ENCODE measurements around the gene SIRT4. TPM values are rescaled to one million over a fixed set of nuclear protein-coding genes. Genes with fewer than 3 reads are reported as not detected.

The SIRT4 gene
- total RNA-seq, 1 experiment from 2014 or later = 2.1 TPM

DNA sequence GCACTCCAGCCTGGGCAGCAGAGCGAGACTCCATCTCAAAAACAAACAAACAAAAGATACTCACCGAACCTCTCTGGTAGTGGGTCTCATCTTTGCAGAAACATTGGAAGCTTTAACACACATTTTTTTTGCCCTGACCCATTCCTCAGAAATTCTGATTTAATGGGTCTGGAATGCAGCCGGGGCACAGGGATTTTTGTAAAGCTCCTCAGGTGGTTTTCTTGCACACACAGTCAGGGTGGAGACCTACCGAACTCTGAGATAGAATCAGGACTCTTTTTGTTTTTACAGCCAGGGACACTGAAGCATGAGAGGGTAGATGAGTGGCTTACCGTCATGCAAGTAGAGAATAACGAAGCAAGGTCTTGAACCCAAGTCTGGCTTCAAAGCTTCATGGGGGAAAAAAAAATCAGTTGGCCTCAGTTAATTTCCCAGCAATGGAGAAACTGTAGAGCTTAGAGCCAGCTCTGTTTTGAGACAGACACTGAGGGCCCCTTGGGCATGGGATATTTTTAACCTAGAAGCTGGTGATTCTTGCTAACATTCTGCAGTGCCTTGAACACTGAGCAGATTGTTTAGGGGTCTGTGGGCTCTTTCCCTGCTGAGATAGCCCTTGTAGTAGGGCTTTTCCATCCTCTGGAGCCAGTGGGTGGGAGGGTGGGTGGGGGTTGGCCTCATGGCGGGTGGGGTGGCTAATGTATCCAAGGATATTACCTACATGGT, 15.2 kb upstream of the SIRT4 start:
- H3K4me1 ChIP-seq (ENCODE audit: insufficient read depth, low read length) = no peaks in the 10 kb centered on the region
- H2BK12ac ChIP-seq (ENCODE audit: insufficient read length, low read depth, low read length) = no peak overlapping the region
- TF ChIP-seq, protein P1, sequence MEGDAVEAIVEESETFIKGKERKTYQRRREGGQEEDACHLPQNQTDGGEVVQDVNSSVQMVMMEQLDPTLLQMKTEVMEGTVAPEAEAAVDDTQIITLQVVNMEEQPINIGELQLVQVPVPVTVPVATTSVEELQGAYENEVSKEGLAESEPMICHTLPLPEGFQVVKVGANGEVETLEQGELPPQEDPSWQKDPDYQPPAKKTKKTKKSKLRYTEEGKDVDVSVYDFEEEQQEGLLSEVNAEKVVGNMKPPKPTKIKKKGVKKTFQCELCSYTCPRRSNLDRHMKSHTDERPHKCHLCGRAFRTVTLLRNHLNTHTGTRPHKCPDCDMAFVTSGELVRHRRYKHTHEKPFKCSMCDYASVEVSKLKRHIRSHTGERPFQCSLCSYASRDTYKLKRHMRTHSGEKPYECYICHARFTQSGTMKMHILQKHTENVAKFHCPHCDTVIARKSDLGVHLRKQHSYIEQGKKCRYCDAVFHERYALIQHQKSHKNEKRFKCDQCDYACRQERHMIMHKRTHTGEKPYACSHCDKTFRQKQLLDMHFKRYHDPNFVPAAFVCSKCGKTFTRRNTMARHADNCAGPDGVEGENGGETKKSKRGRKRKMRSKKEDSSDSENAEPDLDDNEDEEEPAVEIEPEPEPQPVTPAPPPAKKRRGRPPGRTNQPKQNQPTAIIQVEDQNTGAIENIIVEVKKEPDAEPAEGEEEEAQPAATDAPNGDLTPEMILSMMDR (conservative IDR thresholded peaks at IDR 0.05) = no peak
- no peak overlapping the region for H2BK15ac ChIP-seq (ENCODE audit: low read depth, low read length)
- H3K18ac ChIP-seq (ENCODE audit: insufficient read length, low read depth, low read length) = no peak overlapping the region
- Mint-ChIP-seq H3K4me1 (peaks cover 21 to 23% of the 10 kb centered on the region in 2 experiments), H3K36me3 (ENCODE audit: insufficient read depth in 1 of 3, low read depth in 3 of 3) (no peaks in the 10 kb centered on the region), H3K27ac (peak overlapping the region in 1 of 3 experiments; percentile 55; a peak in 3 of 7 replicates), H3K27me3 (ENCODE audit: low read depth) (no peaks in the 10 kb centered on the region; the same call in none of the 2 replicates), H3K9me3 (no peaks in the 10 kb centered on the region), H3K4me3 (no peak overlapping the region)
- H3K4me2 ChIP-seq (ENCODE audit: insufficient read depth, insufficient read length, low read length) = no peak overlapping the region
- no peaks in the 10 kb centered on the region for H3K79me2 ChIP-seq (ENCODE audit: insufficient read depth, low read length)
- no peak for DNase-seq
- H3K23me2 ChIP-seq (ENCODE audit: insufficient read length, low read depth, low read length, poor library complexity, severe bottlenecking) = peaks cover 2% of the 10 kb centered on the region
- H3K9ac ChIP-seq (ENCODE audit: extremely low read depth, insufficient read length, low read length) = no peak overlapping the region
- no peak overlapping the region for H4K8ac ChIP-seq (replicated peaks; ENCODE audit: insufficient read length, low read depth, low read length)
- H4K20me1 ChIP-seq (ENCODE audit: control insufficient read depth, insufficient read depth, insufficient read length) = no peaks in the 10 kb centered on the region
- no peak overlapping the region for H4K5ac ChIP-seq (ENCODE audit: insufficient read length, low read depth, low read length)
- no peaks in the 10 kb centered on the region for H3K9me3 ChIP-seq (ENCODE audit: control insufficient read depth, low read depth, low read length)
- H3K56ac ChIP-seq (ENCODE audit: insufficient read length, low read depth, low read length) = no peak overlapping the region
- H3K4ac ChIP-seq (ENCODE audit: low read depth, low read length) = no peak overlapping the region
- no CpG with 5 or more reads among the region's 7 CpGs for WGBS (ENCODE audit: extremely low coverage, insufficient read length, low lambda C conversion rate)
- H2AFZ ChIP-seq (ENCODE audit: low read length) = no peak overlapping the region
- no peak overlapping the region for H3K27ac ChIP-seq (ENCODE audit: insufficient read length, low read depth, low read length)
- no peak overlapping the region for H2BK20ac ChIP-seq (ENCODE audit: low read depth, low read length, poor library complexity, severe bottlenecking)
- H2BK120ac ChIP-seq (ENCODE audit: low read depth, low read length, poor library complexity, severe bottlenecking) = no peak overlapping the region
- no peak overlapping the region for H3K14ac ChIP-seq (ENCODE audit: insufficient read depth, low read length)
- no peak overlapping the region for H2AK5ac ChIP-seq (ENCODE audit: insufficient read length, low read length)
- no peak overlapping the region for H3T11ph ChIP-seq (ENCODE audit: low read length)
- no peaks in the 10 kb centered on the region for H3K79me1 ChIP-seq (ENCODE audit: insufficient read depth, low read depth, low read length, poor library complexity, severe bottlenecking)
- H4K91ac ChIP-seq (ENCODE audit: insufficient read length, low read depth, low read length) = no peak overlapping the region
- no peak overlapping the region for H2BK5ac ChIP-seq (ENCODE audit: insufficient read length, low read length)
- no peaks in the 10 kb centered on the region for H3K27me3 ChIP-seq (ENCODE audit: insufficient read depth, low read length)
- no peak overlapping the region for H3K23ac ChIP-seq (ENCODE audit: insufficient read length, low read depth, low read length)

Data from H9 (cell line).